HUDEP-2 (cell line): ENCODE measurements around the gene ALAS1.
"Not testable (repeated sequence)": the region's sequence is repeated elsewhere in the genome, so short reads cannot be mapped to it uniquely, and the experiment has no call there.

ENCODE experiments used
- DNase-seq, 76 experiments: peaks; one replicate each; lab custom pipeline; 2025; ENCODE audit not compliant: unreplicated experiment in 76 of 76; lab: John Stamatoyannopoulos, UW

Gene ALAS1

GRCh38 chr3:52197842-52198625 lies at the start of gene ALAS1:
ALAS1 (plus strand) TSS chr3:52198160; CDS start chr3:52199242, 1,082 bp downstream.
- DNase-seq: peak in 72 of 76 experiments; percentile 50 to 94 (median 84)

- DNase-seq: no peak
These were observed 48.9 kb upstream of the ALAS1 start for GRCh38 chr3:52149021-52149420.

- no peak for DNase-seq
These were observed 48.2 kb upstream of the ALAS1 start for GRCh38 chr3:52149726-52150125.

- no peak for DNase-seq
These were observed 47.6 kb upstream of the ALAS1 start for GRCh38 chr3:52150357-52150756.

GRCh38 chr3:52150860-52151259 lies 47.1 kb upstream of the ALAS1 start:
- no peak for DNase-seq

GRCh38 chr3:52151991-52152390 lies 46.0 kb upstream of the ALAS1 start:
- DNase-seq: not testable (repeated sequence)

- peak in 23 of 76 experiments; percentile 3 to 51 (median 22) for DNase-seq
These were observed 44.4 kb upstream of the ALAS1 start for GRCh38 chr3:52153389-52154096.

GRCh38 chr3:52154135-52155094 lies 43.5 kb upstream of the ALAS1 start, which contains the start of gene POC1A:
POC1A (minus strand) TSS chr3:52154423; CDS start chr3:52154372, 51 bp downstream.
- DNase-seq: peak; percentile 57 to 99 (median 91)

GRCh38 chr3:52155912-52156311 lies 42.0 kb upstream of the ALAS1 start:
- no peak for DNase-seq

- DNase-seq: no peak
These were observed 38.5 kb upstream of the ALAS1 start for GRCh38 chr3:52159503-52159902.

GRCh38 chr3:52162250-52162872 lies 35.6 kb upstream of the ALAS1 start:
- no peak for DNase-seq

- no peak for DNase-seq
These were observed 30.7 kb upstream of the ALAS1 start for GRCh38 chr3:52167240-52167639.

GRCh38 chr3:52170217-52170616 lies 27.7 kb upstream of the ALAS1 start:
- DNase-seq: not testable (repeated sequence)

- no peak for DNase-seq
These were observed 26.3 kb upstream of the ALAS1 start for GRCh38 chr3:52171514-52172261.

- no peak for DNase-seq
These were observed 25.6 kb upstream of the ALAS1 start for GRCh38 chr3:52172262-52172757.

GRCh38 chr3:52173101-52173500 lies 24.9 kb upstream of the ALAS1 start:
- DNase-seq: no peak

GRCh38 chr3:52174896-52175295 lies 23.1 kb upstream of the ALAS1 start:
- DNase-seq: peak in 20 of 76 experiments; percentile 10 to 48 (median 26)

GRCh38 chr3:52175416-52176179 lies 22.4 kb upstream of the ALAS1 start:
- DNase-seq: no peak
